Subcutaneous adipose tissue (tissue), 4 donors: Measurements from ENCODE around the gene SIT1. TPM values are rescaled to one million over a fixed set of nuclear protein-coding genes. Genes with fewer than 3 reads are reported as not detected.

Source experiments
- CTCF ChIP-seq: fragments of 450-650 bp; IDR thresholded peaks from one replicate; pipeline ENCODE4 v1.5.1; 2016; ENCODE audit warnings: low read depth, mild to moderate bottlenecking, control low read depth, antibody characterized with exemption, moderate library complexity
- small RNA-seq: library from RNA; depleted of rRNA; stranded (forward); fragments of <200 nt; gene quantifications from one replicate; pipeline ENCODE3, GENCODE V24; 2016
- total RNA-seq, 4 donors: library from RNA; depleted of rRNA; stranded (reverse); fragments of >200 nt; gene quantifications; one replicate each; pipeline ENCODE4 v1.1.0, GENCODE V29; 2016

The SIT1 gene
- total RNA-seq, 4 donors from 2014 or later = 0.82 to 6.6 (median 4.2) TPM

DNA sequence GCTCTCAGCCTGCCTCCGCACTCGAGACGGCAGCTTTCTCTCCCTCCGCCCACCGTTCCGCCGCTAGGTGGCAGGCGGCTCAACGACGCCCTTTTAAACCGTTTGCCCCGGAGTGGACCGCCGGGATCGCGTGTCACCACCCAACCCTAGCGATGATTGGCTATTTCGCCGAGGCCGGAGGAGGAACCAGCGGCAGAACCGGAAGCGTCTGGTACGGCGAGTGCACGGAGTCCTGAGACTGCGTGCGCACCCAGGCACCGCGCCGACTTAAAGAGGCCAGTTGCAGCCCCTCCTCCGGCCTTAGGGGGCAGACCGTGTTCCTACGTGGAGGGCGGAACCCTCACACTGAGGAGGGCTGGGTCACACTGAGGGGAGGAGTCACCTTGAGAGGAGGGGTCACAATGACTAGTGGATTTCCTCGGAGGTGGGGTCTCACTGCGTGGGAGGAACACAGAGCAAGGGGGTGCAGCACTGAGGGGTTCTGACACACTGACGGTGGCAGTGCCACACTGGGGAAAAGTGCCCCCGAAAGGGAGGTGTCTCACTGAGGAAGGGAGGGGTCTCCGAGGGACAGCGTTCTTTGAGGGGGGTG is 46.6 kb downstream of the SIT1 start:
- TF ChIP-seq CTCF = no peak

DNA sequence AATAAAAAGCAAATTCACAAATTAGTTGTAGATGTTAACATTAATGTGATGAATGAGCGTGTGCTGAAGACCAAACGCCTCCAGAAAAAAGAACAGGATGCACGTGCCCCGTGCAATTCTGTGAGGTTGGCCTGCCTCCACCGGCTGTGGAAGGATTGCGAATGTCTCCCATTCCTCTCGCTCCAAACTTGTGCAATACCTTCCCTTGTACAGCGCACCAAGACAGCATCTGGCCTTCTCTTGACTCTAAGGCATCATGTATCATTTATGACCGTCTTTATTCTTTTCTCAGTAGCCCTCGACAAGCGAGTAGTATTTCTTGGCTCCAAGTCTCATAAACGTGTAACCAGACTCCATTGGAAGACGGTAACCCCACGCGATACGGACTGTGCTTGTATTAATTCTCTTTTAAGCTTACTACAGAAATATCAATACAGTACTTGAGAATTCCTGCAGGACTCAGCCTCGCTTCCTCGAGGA is 47.2 kb downstream of the SIT1 start:
- no peak for TF ChIP-seq CTCF

DNA sequence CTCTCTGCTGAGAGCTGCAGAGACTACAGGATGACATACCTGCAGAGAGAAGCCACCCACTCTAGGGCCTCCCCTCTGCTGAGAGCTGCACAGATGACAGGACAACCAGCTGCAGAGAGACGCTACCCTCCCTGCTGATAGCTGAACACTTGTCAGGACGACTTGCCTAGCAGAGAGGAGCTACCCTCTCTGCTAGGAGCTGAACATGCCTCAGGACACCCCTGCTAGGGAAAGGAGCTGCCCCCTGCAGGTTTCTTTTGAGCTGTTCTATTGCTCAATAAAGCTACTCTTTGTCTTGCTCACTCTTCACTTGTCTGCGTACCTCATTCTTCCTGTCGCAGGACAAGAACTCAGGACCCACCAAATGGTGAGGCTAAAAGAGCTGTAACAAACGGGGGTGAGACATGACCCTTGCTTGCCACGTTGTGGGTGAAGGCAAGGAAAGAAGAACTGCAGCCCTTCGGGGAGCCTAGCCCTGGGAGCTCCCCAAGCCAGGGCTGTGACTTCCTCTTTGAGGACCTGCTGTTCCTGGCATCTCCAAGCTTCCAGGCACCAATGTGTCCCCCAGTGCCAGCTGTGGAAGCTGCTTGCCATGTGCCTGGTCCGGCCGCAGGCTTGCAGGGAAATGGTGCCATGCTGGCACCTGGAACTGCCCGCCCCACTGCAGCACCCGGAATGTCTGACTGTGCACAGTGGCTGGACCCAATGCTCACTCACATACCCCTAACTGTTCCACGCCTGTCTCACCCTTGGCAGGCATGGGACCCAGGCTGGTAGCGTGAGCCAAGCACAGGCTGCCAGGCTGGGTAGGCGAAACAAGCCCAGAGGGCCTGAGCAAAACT is 50.7 kb downstream of the SIT1 start:
- TF ChIP-seq CTCF = no peak

Small RNA genes lying within 50 kb of the gene (small RNA-seq; reads per million reads assigned to genes)
- gene MIR4667 (not detected), gene RMRP (not detected), gene RN7SL22P (not detected)

Other genes starting within 250 kb of the SIT1 start
- 10 to 100 TPM; 11.6 to 24.7 (median 13.3) TPM for gene RUSC2, start 160.8 kb downstream of the SIT1 start, total RNA-seq
- gene TESK1, start 45.7 kb downstream of the SIT1 start, total RNA-seq = 100 to 1,000 TPM in 1 of 4 donors, 10 to 100 TPM in 3; 32.3 to 132 (median 41.0) TPM
- gene CD72, start 32.5 kb downstream of the SIT1 start, total RNA-seq = 10 to 100 TPM in 1 of 4 donors, 1 to 10 TPM in 3; 1.1 to 37.6 (median 3.9) TPM
- over 10,000 TPM in 2 of 4 donors, 1,000 to 10,000 TPM in 2; 5,303 to 20,573 (median 11,936) TPM for gene RMRP, start 7.1 kb upstream of the SIT1 start, total RNA-seq
- gene CCDC107, start 7.4 kb upstream of the SIT1 start, total RNA-seq = 100 to 1,000 TPM in 2 of 4 donors, 10 to 100 TPM in 2; 60.7 to 119 (median 97.2) TPM
- gene ARHGEF39, start 14.3 kb upstream of the SIT1 start, total RNA-seq = 1 to 10 TPM in 1 of 4 donors, under 1 TPM in 1, not detected in 2; 0.88 to 2.2 TPM
- gene CA9, start 23.0 kb upstream of the SIT1 start, total RNA-seq = not detected
- 100 to 1,000 TPM in 2 of 4 donors, 10 to 100 TPM in 2; 86.2 to 269 (median 115) TPM for gene TPM2, start 39.0 kb upstream of the SIT1 start, total RNA-seq
- gene TLN1, start 81.3 kb upstream of the SIT1 start, total RNA-seq = 100 to 1,000 TPM; 247 to 590 (median 461) TPM
- gene CREB3, start 81.7 kb upstream of the SIT1 start, total RNA-seq = 10 to 100 TPM; 33.6 to 45.4 (median 38.6) TPM
- gene GBA2, start 98.3 kb upstream of the SIT1 start, total RNA-seq = 100 to 1,000 TPM in 1 of 4 donors, 10 to 100 TPM in 3; 33.7 to 107 (median 41.6) TPM
- gene RGP1, start 98.4 kb upstream of the SIT1 start, total RNA-seq = 10 to 100 TPM; 11.6 to 21.7 (median 13.8) TPM
- gene MSMP, start 103.3 kb upstream of the SIT1 start, total RNA-seq = not detected
- 10 to 100 TPM; 15.8 to 36.1 (median 24.3) TPM for gene NPR2, start 140.7 kb upstream of the SIT1 start, total RNA-seq
- gene SPAG8, start 161.3 kb upstream of the SIT1 start, total RNA-seq = 1 to 10 TPM in 2 of 4 donors, under 1 TPM in 2; 0.33 to 1.8 (median 1.0) TPM
- 10 to 100 TPM; 27.7 to 98.1 (median 40.4) TPM for gene HINT2, start 164.1 kb upstream of the SIT1 start, total RNA-seq
- gene FAM221B, start 177.8 kb upstream of the SIT1 start, total RNA-seq = not detected
- 10 to 100 TPM in 1 of 4 donors, 1 to 10 TPM in 3; 4.1 to 10.4 (median 5.4) TPM for gene TMEM8B, start 178.3 kb upstream of the SIT1 start, total RNA-seq
- not detected for gene OR13J1, start 219.5 kb upstream of the SIT1 start, total RNA-seq